T1000 (cell line): ENCODE data around the gene EML6.
"Not testable (repeated sequence)": the region's sequence is repeated elsewhere in the genome, so short reads cannot be mapped to it uniquely, and the experiment has no call there.

Experiments used
- DNase-seq: peaks from one replicate; lab custom pipeline; 2025; ENCODE audit warnings: mixed read lengths; lab: John Stamatoyannopoulos, UW

EML6 gene

GRCh38 chr2:54965425-54965824 is 242.0 kb downstream of the EML6 start:
- DNase-seq = no peak

DNA sequence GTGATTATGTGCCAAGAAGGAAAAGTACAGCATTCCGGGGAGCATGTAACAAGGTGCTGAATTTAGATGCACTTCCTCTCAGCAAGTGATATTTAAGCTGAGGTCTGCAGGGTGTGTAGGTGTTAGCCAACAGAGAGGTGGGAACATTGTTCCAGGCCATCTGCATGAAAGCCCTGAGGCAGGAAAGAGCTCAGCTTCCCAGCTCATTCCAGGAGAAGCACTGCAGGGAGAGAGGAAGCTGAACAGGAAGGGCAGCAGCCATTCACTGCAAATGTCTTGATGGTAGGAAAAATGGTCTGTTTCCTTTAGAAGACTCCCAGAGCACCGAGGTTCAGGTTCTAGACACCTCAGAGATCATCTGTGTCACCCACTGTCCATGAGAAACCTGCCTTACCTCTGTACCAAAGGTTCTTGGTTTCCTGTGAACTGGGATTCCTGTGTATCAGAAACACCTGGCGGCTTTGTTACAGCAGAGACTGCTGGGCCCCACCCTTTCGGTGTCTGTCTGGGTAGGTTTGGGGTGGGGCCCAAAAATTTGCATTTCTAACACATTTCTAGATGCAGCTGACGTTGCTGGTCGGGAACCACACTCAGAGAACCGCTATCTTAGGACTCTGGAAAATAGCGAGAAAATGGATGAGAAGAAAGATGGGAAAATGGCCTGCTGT is 242.8 kb downstream of the EML6 start:
- no peak for DNase-seq

- DNase-seq = no peak
Observed at GRCh38 chr2:54966837-54967236, 243.4 kb downstream of the EML6 start.

DNA sequence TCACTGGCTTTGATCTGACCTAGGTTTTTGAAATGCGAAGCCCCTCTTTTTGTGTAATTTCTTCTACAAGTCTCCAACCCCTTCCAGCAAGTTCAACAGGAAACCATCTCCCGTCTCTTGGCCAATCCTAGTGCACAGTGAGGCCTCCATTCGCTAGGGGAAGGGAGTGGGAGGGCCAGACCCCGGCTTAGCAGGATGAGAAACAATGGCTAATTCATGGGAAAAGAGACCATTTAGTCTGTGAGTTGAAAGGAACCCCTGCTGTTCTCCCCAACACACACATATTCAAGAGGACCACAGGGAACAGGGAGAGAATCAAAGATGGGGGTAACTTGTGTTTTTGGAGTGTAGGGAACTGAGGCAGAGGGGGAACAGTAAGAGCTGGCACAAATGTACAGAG is 243.8 kb downstream of the EML6 start:
- DNase-seq = no peak

DNA sequence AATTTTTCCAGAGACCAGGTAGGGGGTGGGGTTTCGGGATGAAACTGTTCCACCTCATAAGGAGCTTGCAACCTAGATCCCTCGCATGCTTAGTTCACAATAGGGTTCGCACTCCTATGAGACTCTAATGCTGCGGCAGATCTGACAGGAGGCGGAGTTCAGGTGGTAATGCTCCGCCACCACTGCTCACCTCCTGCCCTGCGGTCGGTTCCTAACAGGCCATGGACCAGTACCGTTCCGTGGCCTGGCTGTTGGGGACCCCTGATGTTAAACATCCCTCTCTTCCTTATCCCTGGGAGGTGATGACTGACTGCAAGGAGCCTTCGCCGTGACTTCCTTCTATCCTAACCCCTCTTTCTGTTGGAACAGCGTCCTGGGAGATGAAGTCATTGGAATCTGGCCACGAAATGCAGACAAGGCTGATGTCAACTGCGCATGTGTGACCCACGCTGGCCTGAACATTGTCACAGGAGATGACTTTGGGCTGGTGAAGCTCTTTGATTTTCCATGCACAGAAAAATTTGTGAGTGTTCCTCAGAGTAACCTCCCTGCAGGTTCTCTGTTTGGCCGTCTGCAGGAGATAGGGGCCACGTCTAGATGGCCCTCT is 244.4 kb downstream of the EML6 start:
- DNase-seq = no peak

DNA sequence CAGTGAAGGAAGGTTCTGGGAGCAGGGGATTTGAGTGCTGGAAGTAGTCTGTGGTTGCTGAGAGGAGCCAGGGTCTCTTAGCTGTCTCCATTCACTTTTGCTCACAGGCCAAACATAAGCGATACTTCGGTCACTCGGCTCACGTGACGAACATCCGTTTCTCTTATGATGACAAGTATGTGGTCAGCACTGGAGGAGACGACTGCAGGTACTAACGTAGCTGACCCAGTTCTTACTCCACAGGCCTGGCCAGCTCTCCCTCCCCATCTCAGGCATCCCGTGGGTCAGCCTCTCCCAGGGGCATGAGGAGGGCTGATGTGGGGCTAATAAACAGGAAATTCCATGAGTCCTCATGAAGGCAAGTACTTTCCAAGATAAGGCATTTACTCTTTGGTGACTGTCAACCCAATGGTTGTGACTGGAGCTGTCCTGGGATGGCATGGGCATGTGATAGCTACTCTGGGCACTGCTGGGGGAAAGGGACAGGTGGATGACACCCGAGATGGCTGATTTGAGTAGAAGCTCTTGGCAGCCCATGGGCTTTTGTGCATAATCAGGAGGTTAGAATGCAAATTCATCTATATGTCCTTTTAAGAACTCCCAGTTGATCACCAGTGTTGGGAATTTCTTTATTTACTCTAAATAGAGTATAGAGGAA is 245.2 kb downstream of the EML6 start:
- no peak for DNase-seq

DNA sequence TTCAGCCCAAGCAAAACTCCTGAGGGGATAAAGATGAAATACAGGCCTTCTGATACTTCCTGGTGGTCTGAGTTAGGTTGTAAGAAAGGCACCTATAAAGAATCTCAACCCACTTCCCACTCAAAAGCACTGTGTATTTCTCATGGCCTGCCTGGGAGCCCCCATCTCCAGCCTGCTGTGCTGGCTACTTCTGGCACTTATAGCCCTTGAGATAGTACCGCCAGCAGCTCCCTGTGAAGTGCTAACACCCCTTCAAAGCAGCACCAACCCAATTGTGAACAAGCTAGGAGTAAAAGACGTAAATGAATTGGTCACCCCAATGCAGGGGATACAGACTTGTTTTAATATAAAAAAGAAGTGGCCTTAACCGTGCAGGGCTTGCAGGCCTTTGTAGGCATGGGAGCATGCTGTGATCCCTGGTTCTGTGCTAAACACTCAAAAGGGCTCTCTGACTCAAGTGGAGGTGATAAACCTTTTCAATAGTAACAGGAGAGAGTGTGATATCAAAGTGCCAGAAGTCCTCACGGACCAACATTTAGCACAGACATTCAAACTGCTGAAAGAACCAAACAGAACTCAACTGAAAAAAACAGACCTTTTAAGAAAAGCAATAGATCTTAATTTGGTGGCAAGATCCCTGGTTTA is 246.0 kb downstream of the EML6 start:
- DNase-seq = no peak

DNA sequence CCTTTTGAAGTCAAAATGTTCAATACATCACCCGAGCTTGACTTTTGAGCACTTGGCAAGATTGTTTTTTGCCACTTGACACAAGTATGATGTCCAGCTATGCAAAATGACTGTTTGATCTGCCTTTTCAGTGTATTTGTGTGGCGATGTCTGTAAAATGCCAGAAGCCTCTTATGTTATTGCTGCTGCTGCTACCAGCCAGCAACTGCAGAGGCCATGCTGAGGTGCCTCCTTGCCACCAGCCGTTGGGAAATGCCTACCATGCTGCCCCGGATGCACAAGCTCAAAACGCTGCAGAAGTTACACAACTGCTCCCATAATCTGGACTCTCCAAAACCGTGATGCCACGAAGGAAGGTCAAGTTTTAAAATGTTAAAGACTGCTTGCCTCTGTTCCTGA is 246.5 kb downstream of the EML6 start:
- DNase-seq = no peak

- DNase-seq = no peak
Observed at GRCh38 chr2:54975175-54975574, 251.7 kb downstream of the EML6 start.

GRCh38 chr2:54975598-54976492 is 252.4 kb downstream of the EML6 start:
- no peak for DNase-seq

DNA sequence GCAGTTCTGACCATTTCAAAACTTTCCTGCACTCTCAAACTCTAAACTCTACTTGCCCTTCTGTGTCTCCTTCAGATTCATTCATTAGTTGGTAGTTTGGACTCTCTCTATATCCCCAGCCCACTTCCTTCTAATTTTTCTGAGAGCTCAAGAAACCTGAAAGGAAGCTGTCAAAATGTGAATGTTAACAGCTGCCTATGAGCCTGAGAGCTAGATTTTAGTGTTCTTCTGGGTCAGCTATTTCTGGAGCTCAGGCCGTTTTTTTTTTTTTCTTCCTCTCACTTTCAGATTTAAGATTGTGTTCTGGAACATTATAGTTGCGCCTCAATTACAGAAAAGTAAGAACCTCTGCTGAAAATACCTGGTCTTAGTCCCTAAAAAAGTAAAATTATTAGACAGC is 253.7 kb downstream of the EML6 start:
- DNase-seq = no peak

DNA sequence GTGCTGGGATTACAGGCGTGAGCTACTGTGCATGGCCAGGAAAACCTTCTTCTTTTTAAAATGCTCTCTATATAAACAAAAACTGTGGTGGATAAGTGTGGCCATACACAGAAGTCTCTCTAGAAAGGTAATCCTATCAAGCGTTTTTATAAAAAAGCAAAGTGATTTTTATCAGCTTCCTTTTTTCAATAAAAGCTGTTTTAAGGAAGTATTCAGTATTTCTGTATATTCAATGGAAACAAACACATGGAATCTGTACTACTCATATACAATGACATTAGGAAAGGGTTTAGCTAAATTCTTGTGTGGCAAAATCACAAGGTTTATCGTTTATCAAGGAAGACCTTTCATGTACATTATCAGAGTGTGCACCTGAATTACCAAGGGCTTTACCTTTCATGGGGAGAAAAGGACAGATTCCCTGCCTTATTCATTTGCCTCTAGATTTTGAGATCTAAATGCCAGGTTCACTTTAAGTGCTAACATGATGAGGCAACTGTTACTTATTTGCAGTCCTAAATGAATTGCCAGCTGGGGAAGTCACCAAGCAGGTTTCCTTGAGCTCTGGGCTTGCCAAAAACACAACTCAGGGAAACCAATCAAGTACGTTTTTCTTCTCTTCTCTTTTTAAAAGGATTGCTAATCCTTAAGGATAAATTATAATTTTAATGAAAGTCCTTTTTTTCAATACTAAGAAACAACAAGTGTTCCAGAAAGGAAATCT is 256.0 kb downstream of the EML6 start:
- no peak for DNase-seq

- no peak for DNase-seq
Observed at GRCh38 chr2:54981385-54981784, 257.9 kb downstream of the EML6 start.

- no peak for DNase-seq
Observed at GRCh38 chr2:54983345-54984220, 260.1 kb downstream of the EML6 start.

GRCh38 chr2:54984476-54984875 is 261.0 kb downstream of the EML6 start:
- DNase-seq = no peak

DNA sequence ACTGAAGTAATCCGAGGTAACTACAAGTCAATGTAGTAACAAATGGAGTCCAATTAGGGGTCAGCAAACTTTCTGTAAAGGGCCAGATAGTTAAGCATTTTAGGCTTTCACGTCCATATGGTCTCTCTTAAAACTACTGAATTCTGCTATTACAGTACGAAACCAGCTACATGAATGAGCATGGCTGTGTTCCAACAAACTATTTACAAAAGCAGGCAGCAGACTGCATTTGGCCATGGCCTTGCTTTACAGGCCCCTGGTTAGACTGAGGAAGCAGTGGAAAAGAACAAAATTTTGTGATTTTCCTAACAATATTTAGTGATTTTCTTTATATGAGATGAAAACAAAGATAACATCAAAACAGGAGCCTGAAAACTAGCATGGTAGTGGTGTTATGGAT is 262.8 kb downstream of the EML6 start:
- DNase-seq = no peak

- DNase-seq = no peak
Observed at GRCh38 chr2:54988612-54989011, 265.1 kb downstream of the EML6 start.

- not testable (repeated sequence) for DNase-seq
Observed at GRCh38 chr2:54990694-54991093, 267.2 kb downstream of the EML6 start.

- no peak for DNase-seq
Observed at GRCh38 chr2:54995553-54995952, 272.1 kb downstream of the EML6 start.

GRCh38 chr2:54997826-54998225 is 274.4 kb downstream of the EML6 start:
- DNase-seq = no peak
